HG03103 (cell line): ENCODE data around the gene AMN1.

Experiments
- ATAC-seq: cut with Tn5 transposase; IDR thresholded peaks from one replicate; pipeline ENCODE4 v1.9.1; 2021; ENCODE audit warnings: low read depth; ENCODE audit not compliant: unreplicated experiment

AMN1 gene

GRCh38 chr12:31633464-31633863 is 95.4 kb downstream of the AMN1 start:
- no peak for ATAC-seq

GRCh38 chr12:31631809-31632208 is 97.0 kb downstream of the AMN1 start:
- ATAC-seq, result no peak

GRCh38 chr12:31631023-31631724 is 97.6 kb downstream of the AMN1 start:
- ATAC-seq, result no peak

DNA sequence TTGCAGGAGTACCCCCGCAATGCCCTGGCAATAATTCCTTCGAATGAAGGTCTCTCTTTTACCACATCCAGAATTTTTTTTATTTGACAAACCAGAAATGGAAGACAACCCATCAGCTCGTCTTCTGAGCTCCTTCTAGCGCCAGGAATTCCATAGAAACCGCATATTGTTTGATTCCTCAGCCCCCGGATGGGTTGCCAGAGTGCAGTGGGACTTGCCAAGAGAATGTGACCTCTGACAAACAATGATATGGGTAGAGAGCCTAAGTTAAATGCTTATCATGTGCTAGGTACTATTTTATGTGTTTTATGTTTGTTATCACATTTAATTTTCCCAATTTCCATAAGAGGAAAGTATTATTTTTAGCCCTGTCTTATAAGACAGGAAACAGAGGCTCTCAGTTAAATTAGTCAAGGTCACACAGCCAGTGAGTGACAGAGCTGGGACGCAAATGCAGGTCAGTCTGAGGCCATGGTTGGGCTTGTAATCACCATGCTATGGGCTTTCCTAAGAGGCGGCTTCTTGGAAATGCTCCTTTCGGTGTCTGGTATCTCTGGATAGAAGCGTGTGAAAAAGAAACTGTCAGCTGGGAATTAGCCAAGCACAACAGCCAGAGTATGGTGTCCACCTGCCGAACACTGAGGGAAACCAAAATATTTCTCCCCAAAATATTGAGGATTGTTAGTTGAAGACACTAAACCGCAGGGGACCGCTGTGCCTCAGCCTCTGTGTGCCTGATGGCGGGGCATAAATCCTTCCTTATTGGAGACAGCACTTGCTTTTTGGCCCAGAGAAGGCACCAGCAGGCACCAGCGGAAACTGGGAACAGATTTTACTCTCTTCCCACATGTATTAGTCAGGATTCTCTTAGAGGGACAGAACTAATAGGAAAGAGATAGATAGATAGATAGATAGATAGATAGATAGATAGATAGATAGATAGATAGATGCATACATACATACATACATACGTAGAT is 98.8 kb downstream of the AMN1 start:
- ATAC-seq, result no peak

- ATAC-seq, result no peak
Measured at GRCh38 chr12:31627456-31628054, 101.3 kb downstream of the AMN1 start.

GRCh38 chr12:31626270-31626995 is 102.4 kb downstream of the AMN1 start:
- no peak for ATAC-seq

GRCh38 chr12:31622038-31622437 is 106.8 kb downstream of the AMN1 start:
- ATAC-seq, result no peak
